Gastrocnemius medialis (tissue), 4 donors: ENCODE data around the gene SYCP2.

Source experiments
- CTCF ChIP-seq, 5 experiments: fragments of 450-650 bp in 3 of 5; fragments of 200-600 bp in 2 of 5; sonication (generic) in 2 of 5; IDR thresholded peaks in 4 of 5; conservative IDR thresholded peaks in 1 of 5; 1 replicate in 4 of 5; 2 replicates in 1 of 5; pipeline ENCODE4 v1.5.1; 2016 to 2019; ENCODE audit warnings: antibody characterized with exemption in 5 of 5, mild to moderate bottlenecking in 3 of 5, moderate library complexity in 3 of 5
- POLR2A ChIP-seq, 2 donors: fragments of 450-650 bp; IDR thresholded peaks; one replicate each; pipeline ENCODE4 v1.6.1; 2017; ENCODE audit warnings: antibody characterized with exemption in 2 of 2, mild to moderate bottlenecking in 2 of 2, moderate library complexity in 2 of 2

- TF ChIP-seq CTCF (IDR thresholded peaks at IDR 0.05 in 4 of 5, conservative IDR thresholded peaks at IDR 0.05 in 1 of 5) = no peak
- TF ChIP-seq POLR2A (IDR thresholded peaks at IDR 0.05) = no peak
Measured at GRCh38 chr20:59962155-59962554, 28.7 kb upstream of the SYCP2 start.
